ENCODE measurements around the gene ACO2. TPM values are rescaled to one million over a fixed set of nuclear protein-coding genes. Genes with fewer than 3 reads are reported as not detected.

The ACO2 gene
- total RNA-seq, 1 donor from 2014 or later = 114 TPM

DNA sequence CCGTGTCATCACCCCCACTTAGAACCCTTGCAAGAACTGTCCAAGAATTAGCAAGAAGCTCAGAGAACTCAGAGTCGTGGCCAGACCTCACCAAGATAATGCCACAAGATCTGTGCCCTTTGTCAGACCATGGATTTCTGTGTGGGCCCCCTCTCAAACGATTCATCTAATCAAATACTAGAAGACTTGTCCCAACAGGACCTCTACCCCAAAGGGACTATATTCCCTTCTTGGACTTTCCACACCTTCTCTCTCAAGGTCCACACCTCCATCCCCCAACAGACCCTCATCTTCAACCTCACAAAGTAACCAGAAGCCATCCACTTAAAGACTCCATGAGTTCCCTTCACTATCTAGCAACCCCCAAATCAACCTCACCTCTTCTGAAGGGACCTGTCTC is 72.6 kb downstream of the ACO2 start:
- TF ChIP-seq, protein P1, sequence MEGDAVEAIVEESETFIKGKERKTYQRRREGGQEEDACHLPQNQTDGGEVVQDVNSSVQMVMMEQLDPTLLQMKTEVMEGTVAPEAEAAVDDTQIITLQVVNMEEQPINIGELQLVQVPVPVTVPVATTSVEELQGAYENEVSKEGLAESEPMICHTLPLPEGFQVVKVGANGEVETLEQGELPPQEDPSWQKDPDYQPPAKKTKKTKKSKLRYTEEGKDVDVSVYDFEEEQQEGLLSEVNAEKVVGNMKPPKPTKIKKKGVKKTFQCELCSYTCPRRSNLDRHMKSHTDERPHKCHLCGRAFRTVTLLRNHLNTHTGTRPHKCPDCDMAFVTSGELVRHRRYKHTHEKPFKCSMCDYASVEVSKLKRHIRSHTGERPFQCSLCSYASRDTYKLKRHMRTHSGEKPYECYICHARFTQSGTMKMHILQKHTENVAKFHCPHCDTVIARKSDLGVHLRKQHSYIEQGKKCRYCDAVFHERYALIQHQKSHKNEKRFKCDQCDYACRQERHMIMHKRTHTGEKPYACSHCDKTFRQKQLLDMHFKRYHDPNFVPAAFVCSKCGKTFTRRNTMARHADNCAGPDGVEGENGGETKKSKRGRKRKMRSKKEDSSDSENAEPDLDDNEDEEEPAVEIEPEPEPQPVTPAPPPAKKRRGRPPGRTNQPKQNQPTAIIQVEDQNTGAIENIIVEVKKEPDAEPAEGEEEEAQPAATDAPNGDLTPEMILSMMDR (IDR thresholded peaks at IDR 0.05; ENCODE audit: partially characterized antibody, unreplicated experiment) = no peak
- H3K36me3 Mint-ChIP-seq (ENCODE audit: unreplicated experiment) = no peaks in the 10 kb centered on the region
- H3K27me3 Mint-ChIP-seq (ENCODE audit: unreplicated experiment) = peaks cover 7% of the 10 kb centered on the region
- peaks cover 10% of the 10 kb centered on the region for H3K4me1 Mint-ChIP-seq (ENCODE audit: low read depth, unreplicated experiment)
- peak overlapping the region; percentile 0 for H3K27ac Mint-ChIP-seq (ENCODE audit: unreplicated experiment)
- DNase-seq = no peak
- H3K9me3 Mint-ChIP-seq (ENCODE audit: unreplicated experiment) = no peaks in the 10 kb centered on the region
- H3K4me3 Mint-ChIP-seq (ENCODE audit: unreplicated experiment) = peak overlapping the region; percentile 8

DNA sequence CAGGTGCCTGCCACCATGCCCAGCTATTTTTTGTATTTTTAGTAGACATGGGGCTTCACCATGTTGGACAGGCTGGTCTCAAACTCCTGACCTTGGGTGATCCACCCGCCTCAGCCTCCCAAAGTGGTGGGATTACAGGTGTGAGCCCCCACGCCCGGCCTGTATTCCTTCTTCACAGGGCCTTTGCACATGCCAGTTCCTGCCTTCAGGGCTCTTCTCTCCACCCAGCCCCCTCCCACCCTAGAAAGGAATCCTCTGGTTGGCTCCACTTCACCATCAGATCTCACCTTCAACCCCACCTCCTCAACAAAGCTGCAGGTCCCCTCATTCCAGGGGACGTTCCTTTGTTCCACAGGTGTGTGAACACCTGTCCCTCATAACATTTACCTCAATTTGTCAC is 73.3 kb downstream of the ACO2 start:
- DNase-seq = no peak
- Mint-ChIP-seq H3K27me3 (ENCODE audit: unreplicated experiment) (peaks cover 7% of the 10 kb centered on the region), H3K4me3 (ENCODE audit: unreplicated experiment) (peak overlapping the region; percentile 47), H3K9me3 (ENCODE audit: unreplicated experiment) (no peaks in the 10 kb centered on the region), H3K4me1 (ENCODE audit: low read depth, unreplicated experiment) (peaks cover 10% of the 10 kb centered on the region), H3K36me3 (ENCODE audit: unreplicated experiment) (no peaks in the 10 kb centered on the region), H3K27ac (ENCODE audit: unreplicated experiment) (no peak overlapping the region)
- TF ChIP-seq, protein P1 (IDR thresholded peaks at IDR 0.05; ENCODE audit: partially characterized antibody, unreplicated experiment) = no peak

DNA sequence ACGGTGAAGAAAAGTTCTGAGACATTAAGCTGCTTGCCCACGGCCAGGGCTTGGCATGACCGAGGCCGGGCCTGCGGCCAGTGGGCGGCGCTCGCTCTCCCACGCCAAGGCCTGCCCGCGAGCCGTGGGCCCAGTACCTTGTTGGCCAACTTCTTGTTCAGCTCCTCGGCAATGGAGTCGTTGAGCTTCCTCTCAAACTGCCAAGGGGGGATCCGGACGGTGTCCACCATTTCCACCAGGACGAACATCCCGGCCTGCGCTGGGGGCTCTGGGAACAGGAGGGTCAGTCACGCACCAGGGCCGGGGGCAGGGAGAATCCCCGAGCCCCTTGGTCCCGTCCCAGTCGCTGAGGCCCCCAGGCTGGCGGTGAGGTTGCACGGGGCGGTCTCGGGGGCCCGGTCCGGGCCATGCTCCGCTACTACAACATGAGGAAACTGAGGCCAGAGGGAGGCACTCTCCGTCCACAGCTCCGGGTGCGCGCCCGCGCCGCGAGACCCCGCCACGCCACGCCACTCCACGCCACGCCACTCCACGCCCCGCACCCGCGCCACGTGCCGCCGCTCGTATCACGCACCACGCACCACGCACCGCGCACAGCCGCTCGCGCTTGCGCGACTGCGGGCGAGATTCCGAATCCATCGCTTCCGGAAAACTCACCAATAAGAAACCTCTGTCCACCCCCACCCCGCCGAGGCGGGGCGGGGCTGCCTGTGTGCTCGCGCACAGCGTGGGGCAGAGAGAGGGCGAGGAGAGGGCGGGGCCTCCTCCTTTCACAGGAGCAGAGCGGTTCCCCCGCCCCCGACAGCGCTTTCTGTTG is 75.1 kb downstream of the ACO2 start, which contains the start of gene POLR3H:
TSS of gene POLR3H (minus strand) at position 617 of the 817 bp plus-strand sequence. CDS start at position 248, 369 bp downstream.
- peak; percentile 99 for DNase-seq
- TF ChIP-seq, protein P1 (IDR thresholded peaks at IDR 0.05; ENCODE audit: partially characterized antibody, unreplicated experiment) = peak; percentile 46
- Mint-ChIP-seq H3K27ac (ENCODE audit: unreplicated experiment) (peak within 1 kb of the TSS; percentile 67), H3K27me3 (ENCODE audit: unreplicated experiment) (peaks cover 7% of the 10 kb centered on the region), H3K4me3 (ENCODE audit: unreplicated experiment) (peak within 1 kb of the TSS; percentile 93), H3K36me3 (ENCODE audit: unreplicated experiment) (no peaks in the 10 kb centered on the region), H3K9me3 (ENCODE audit: unreplicated experiment) (no peaks in the 10 kb centered on the region), H3K4me1 (ENCODE audit: low read depth, unreplicated experiment) (peaks cover 10% of the 10 kb centered on the region)

DNA sequence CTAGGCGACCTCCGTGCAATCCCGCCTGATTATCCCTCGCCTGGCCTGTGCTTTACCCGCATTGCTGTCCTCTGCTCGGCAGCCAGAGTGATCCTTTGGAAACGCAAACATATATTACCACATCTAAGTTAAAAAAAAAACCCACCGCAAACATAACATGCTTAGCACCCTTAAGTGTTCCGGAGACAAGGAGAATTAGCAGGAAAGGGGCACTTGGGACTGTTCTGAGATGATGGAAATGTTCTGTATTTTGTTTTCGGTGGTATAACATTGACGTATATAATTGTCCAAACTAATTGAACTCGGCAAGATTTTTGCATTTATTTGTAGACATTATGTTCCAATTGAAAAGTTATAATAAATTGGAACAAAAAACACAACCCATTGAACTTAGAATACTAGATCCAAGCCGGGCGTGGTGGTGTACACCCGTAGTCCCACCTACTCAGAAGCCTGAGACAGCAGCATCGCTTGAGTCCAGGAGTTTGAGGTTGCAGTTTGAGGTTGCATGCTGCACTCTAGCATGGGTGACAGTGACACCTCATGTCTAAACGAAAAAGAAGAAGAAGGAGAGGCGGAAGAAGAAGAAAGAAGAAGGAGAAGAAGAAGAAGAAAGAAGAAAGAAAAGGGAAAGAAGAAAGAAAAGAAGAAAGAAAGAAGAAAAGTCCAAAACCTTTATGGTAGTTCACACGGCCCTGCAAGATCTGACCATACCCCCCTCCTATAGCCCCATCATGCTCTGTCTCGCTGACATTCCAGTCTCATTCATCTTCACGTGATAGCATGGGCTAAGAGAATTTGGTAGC is 76.0 kb downstream of the ACO2 start:
- Mint-ChIP-seq H3K27me3 (ENCODE audit: unreplicated experiment) (peaks cover 9% of the 10 kb centered on the region), H3K9me3 (ENCODE audit: unreplicated experiment) (no peaks in the 10 kb centered on the region), H3K4me3 (ENCODE audit: unreplicated experiment) (peak overlapping the region; percentile 93), H3K27ac (ENCODE audit: unreplicated experiment) (peak overlapping the region; percentile 67), H3K36me3 (ENCODE audit: unreplicated experiment) (no peaks in the 10 kb centered on the region), H3K4me1 (ENCODE audit: low read depth, unreplicated experiment) (peaks cover 10% of the 10 kb centered on the region)
- TF ChIP-seq, protein P1 (IDR thresholded peaks at IDR 0.05; ENCODE audit: partially characterized antibody, unreplicated experiment) = no peak
- no peak for DNase-seq
